Breast epithelium (tissue), 4 donors: Measurements from ENCODE around the gene NAALADL2. TPM values are rescaled to one million over a fixed set of nuclear protein-coding genes. Genes with fewer than 3 reads are reported as not detected.

Source experiments
- DNase-seq, 2 donors: peaks; one replicate each; pipeline ENCODE4 v3.0.0-alpha.2; 2019; ENCODE audit warnings: low spot score in 2 of 2
- H3K27ac ChIP-seq, 2 donors: fragments of 200-600 bp; sonication (generic) in 1 of 2; one replicate each; pipeline ENCODE4 v1.5.1; 2016 to 2019; ENCODE audit warnings: mild to moderate bottlenecking in 1 of 2
- H3K27me3 ChIP-seq, 2 donors: fragments of 200-600 bp; sonication (generic) in 1 of 2; one replicate each; pipeline versions ENCODE4 v1.5.1 to v1.6.0; 2017 to 2019; ENCODE audit warnings: control low read depth in 1 of 2, mild to moderate bottlenecking in 1 of 2
- H3K36me3 ChIP-seq: fragments of 200-600 bp; one replicate; pipeline ENCODE4 v1.5.1; 2019
- H3K4me1 ChIP-seq, 2 donors: fragments of 200-600 bp; sonication (generic); one replicate each; pipeline ENCODE4 v1.5.1; 2016 to 2019; ENCODE audit warnings: control low read depth in 1 of 2
- H3K4me3 ChIP-seq, 3 donors: fragments of 200-600 bp; sonication (generic); 1 replicate in 2 of 3; 2 replicates in 1 of 3; pipeline ENCODE4 v1.5.1; 2016 to 2019; ENCODE audit warnings: mild to moderate bottlenecking in 3 of 3, moderate library complexity in 2 of 3
- H3K9me3 ChIP-seq, 2 donors: fragments of 200-600 bp; sonication (generic) in 1 of 2; one replicate each; pipeline ENCODE4 v1.5.1; 2016 to 2019; ENCODE audit warnings: control low read depth in 1 of 2
- POLR2A ChIP-seq: fragments of 450-650 bp; IDR thresholded peaks from one replicate; pipeline ENCODE4 v1.6.1; 2016; ENCODE audit warnings: antibody characterized with exemption, mild to moderate bottlenecking, moderate library complexity
- POLR2AphosphoS5 ChIP-seq, 3 donors: sonication (generic); formaldehyde crosslinking; IDR thresholded peaks; one replicate each; pipeline ENCODE4 v1.6.1; 2017; ENCODE audit warnings: antibody characterized with exemption in 3 of 3
- intact Hi-C: fragments of 100-400 bp; cut with DNase I; formaldehyde crosslinking; loops from one replicate; pipeline ENCODE4 v1.15.1; 2023; ENCODE audit warnings: low total_unique reads
- total RNA-seq, 3 donors: library from RNA; depleted of rRNA; stranded (reverse); fragments of >200 nt; gene quantifications; one replicate each; pipeline ENCODE4 v1.1.0, GENCODE V29; 2016
- TF ChIP-seq, protein P1 (sequence below), 3 donors: fragments of 450-650 bp; IDR thresholded peaks; one replicate each; pipeline ENCODE4 v1.5.1; 2016 to 2017; ENCODE audit warnings: antibody characterized with exemption in 3 of 3, mild to moderate bottlenecking in 3 of 3, moderate library complexity in 3 of 3

The NAALADL2 gene
- total RNA-seq, 3 donors from 2014 or later = 12.0 to 69.5 (median 53.9) TPM

DNA sequence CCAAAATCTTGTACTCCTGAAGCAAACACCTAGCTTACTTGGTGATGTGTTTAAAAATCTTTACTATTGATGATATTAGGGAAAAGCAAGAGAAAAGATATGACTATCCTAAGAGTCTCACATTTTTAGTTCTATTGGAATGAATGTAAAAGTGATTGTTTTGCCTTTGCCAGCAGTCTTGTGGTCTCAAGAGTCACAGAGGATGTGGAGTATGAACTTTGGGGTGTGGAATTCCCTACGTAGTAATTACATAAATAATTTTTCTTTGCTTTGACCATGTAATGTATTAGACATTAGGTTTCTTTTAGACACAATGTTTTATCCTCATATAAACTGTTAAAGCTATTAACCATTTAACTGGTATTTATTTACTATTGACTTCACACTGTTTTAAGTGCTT, 387.6 kb downstream of the NAALADL2 start:
- Histone ChIP-seq H3K9me3 (no peaks in the 10 kb centered on the region), H3K27ac (no peak overlapping the region), H3K4me3 (no peak overlapping the region), H3K27me3 (no peaks in the 10 kb centered on the region), H3K36me3 (no peaks in the 10 kb centered on the region), H3K4me1 (no peaks in the 10 kb centered on the region)
- intact Hi-C loops = no loop called here
- no peak for DNase-seq
- TF ChIP-seq, protein P1, sequence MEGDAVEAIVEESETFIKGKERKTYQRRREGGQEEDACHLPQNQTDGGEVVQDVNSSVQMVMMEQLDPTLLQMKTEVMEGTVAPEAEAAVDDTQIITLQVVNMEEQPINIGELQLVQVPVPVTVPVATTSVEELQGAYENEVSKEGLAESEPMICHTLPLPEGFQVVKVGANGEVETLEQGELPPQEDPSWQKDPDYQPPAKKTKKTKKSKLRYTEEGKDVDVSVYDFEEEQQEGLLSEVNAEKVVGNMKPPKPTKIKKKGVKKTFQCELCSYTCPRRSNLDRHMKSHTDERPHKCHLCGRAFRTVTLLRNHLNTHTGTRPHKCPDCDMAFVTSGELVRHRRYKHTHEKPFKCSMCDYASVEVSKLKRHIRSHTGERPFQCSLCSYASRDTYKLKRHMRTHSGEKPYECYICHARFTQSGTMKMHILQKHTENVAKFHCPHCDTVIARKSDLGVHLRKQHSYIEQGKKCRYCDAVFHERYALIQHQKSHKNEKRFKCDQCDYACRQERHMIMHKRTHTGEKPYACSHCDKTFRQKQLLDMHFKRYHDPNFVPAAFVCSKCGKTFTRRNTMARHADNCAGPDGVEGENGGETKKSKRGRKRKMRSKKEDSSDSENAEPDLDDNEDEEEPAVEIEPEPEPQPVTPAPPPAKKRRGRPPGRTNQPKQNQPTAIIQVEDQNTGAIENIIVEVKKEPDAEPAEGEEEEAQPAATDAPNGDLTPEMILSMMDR (IDR thresholded peaks at IDR 0.05) = no peak
- TF ChIP-seq POLR2A (no peak), POLR2AphosphoS5 (IDR thresholded peaks at IDR 0.05) (no peak)

DNA sequence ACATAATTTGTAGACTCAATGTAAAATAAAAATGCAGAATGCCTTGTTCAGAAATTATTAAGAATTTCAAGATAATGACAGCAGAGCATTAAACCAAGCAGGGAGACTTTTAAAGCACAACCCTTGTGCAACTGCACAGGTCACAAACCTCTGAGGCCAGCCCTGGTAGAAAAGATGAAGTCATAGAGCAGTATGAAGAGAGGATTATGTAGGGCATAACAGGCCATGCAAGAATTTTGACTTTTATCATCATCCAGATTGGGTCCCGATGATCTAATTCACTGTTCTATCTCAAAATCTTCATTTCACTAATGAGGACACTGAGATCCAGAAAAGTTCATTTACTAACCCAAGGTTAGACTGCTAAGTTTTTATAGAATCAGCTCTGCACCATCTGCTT, 388.5 kb downstream of the NAALADL2 start:
- Histone ChIP-seq H3K27ac (no peak overlapping the region), H3K9me3 (no peaks in the 10 kb centered on the region), H3K4me1 (no peaks in the 10 kb centered on the region), H3K36me3 (no peaks in the 10 kb centered on the region), H3K4me3 (no peak overlapping the region), H3K27me3 (no peaks in the 10 kb centered on the region)
- DNase-seq = no peak
- intact Hi-C loops = no loop called here
- TF ChIP-seq POLR2A (no peak), POLR2AphosphoS5 (IDR thresholded peaks at IDR 0.05) (no peak)
- TF ChIP-seq, protein P1 (IDR thresholded peaks at IDR 0.05) = no peak

DNA sequence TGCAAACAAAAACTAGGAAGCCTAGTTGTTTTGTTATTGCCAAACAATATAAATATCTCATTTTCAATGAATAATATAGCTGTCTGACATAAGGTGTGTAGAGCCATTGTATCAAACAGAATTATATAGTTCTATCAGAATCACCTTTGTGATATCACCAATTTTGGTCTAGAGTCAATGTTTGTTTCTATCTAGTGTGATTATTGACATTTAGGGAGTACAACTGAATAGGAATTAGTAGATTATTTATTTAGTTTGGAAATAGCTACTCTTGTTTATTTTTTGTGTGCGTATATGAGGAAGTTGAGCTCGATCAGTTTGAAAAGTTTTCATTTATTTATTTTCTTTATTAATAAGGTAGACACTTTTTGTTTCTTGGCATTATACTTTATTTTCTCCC, 389.7 kb downstream of the NAALADL2 start:
- Histone ChIP-seq H3K36me3 (no peaks in the 10 kb centered on the region), H3K4me3 (no peak overlapping the region), H3K27me3 (no peaks in the 10 kb centered on the region), H3K9me3 (no peaks in the 10 kb centered on the region), H3K4me1 (no peaks in the 10 kb centered on the region), H3K27ac (no peak overlapping the region)
- DNase-seq = no peak
- intact Hi-C loops = no loop called here
- no peak for TF ChIP-seq POLR2AphosphoS5 (IDR thresholded peaks at IDR 0.05)
- TF ChIP-seq POLR2A = no peak
- TF ChIP-seq, protein P1 (IDR thresholded peaks at IDR 0.05) = no peak

DNA sequence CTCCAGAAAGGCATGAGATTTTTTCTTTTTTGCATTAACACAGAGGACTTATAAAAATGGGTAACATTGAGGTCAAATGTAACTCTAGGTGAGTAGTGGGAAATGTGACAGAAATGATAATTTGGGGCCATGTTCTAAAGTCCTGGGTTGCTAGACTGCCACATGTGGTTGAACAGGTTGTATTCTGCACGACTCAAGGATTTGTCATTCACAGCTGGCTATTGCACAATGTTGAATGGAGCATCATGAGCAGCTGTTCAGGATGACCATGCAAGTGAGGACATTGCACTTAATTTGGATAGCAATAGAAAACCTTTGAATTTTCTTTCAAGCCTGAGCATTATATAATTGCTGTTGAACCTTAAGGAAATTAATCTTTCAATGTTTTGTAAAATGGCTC, 396.6 kb downstream of the NAALADL2 start:
- no peak overlapping the region for H3K27ac ChIP-seq
- H3K4me1 ChIP-seq = no peaks in the 10 kb centered on the region
- no peaks in the 10 kb centered on the region for H3K9me3 ChIP-seq
- DNase-seq = no peak
- intact Hi-C loops = no loop called here
- H3K27me3 ChIP-seq = no peaks in the 10 kb centered on the region
- no peaks in the 10 kb centered on the region for H3K36me3 ChIP-seq
- no peak overlapping the region for H3K4me3 ChIP-seq
- TF ChIP-seq POLR2A = no peak

DNA sequence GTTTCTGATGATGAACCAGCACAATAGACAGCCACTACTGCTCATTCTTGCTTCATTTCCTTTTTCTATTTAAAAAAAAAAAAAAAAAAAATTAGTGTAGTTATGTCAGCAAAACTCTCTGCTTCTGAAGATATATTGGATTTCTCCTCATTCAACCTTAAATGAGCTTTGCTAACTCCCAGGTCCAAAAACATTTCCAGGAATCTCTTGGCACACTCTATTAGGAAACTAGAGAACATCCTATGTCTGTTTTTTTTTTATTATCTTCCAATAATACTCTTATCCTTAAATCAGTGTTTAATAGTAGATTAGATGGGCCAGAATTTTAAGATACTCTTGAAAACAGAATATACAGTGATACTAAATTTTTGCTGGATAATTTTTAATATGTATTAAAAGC, 398.0 kb downstream of the NAALADL2 start:
- intact Hi-C loops = no loop called here
- no peaks in the 10 kb centered on the region for H3K27me3 ChIP-seq
- no peak for DNase-seq
- no peak overlapping the region for H3K27ac ChIP-seq
- TF ChIP-seq, protein P1 (IDR thresholded peaks at IDR 0.05) = no peak
- TF ChIP-seq POLR2A (no peak), POLR2AphosphoS5 (IDR thresholded peaks at IDR 0.05) (no peak)
- H3K9me3 ChIP-seq = no peaks in the 10 kb centered on the region
- no peaks in the 10 kb centered on the region for H3K36me3 ChIP-seq
- no peak overlapping the region for H3K4me3 ChIP-seq
- no peaks in the 10 kb centered on the region for H3K4me1 ChIP-seq

DNA sequence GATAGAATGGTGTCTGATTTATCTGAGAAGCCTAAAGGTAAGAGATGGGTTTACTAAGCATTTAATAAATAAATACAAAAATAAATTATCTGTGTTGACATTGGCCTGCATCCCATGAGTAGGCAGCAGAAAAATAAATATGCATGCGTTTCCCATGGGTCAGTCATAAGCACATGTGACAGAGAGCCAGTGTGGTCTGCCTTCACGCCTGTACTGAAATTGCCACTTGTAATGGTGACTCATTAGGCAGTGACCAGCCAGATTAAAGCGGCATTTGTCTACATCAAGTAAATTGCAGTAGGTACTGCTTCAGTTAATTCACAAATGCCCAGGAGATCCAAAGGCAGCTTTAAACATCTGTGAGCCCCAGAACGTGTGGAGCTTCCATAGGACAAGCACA, 399.6 kb downstream of the NAALADL2 start:
- no peaks in the 10 kb centered on the region for H3K36me3 ChIP-seq
- H3K4me3 ChIP-seq = no peak overlapping the region
- H3K4me1 ChIP-seq = no peaks in the 10 kb centered on the region
- intact Hi-C loops = no loop called here
- no peaks in the 10 kb centered on the region for H3K27me3 ChIP-seq
- no peaks in the 10 kb centered on the region for H3K9me3 ChIP-seq
- TF ChIP-seq, protein P1 (IDR thresholded peaks at IDR 0.05) = no peak
- TF ChIP-seq POLR2AphosphoS5 (IDR thresholded peaks at IDR 0.05) (no peak), POLR2A (no peak)
- no peak overlapping the region for H3K27ac ChIP-seq
- no peak for DNase-seq
